Stomach smooth muscle (tissue), 2 donors: ENCODE measurements around the gene C17orf113.

ENCODE experiments used
- H3K27ac ChIP-seq: one replicate; pipeline ENCODE4 v1.7.0; 2013; ENCODE audit warnings: mild to moderate bottlenecking, low read length, inconsistent platforms
- H3K27me3 ChIP-seq, 2 donors: one replicate each; pipeline ENCODE4 v1.7.0; 2013; ENCODE audit warnings: low read length in 2 of 2; ENCODE audit not compliant: insufficient read depth in 2 of 2, control insufficient read depth in 1 of 2
- H3K36me3 ChIP-seq, 2 donors: one replicate each; pipeline ENCODE4 v1.7.0; 2013; ENCODE audit warnings: low read length in 2 of 2; ENCODE audit not compliant: control insufficient read depth in 2 of 2, insufficient read depth in 2 of 2
- H3K4me1 ChIP-seq: one replicate; pipeline ENCODE4 v1.7.0; 2013; ENCODE audit warnings: low read length; ENCODE audit not compliant: control insufficient read depth, insufficient read depth
- H3K4me3 ChIP-seq, 2 donors: one replicate each; pipeline ENCODE4 v1.7.0; 2013; ENCODE audit warnings: low read length in 2 of 2
- H3K9ac ChIP-seq, 2 donors: one replicate each; pipeline ENCODE4 v1.7.0; 2013; ENCODE audit warnings: low read length in 2 of 2, mild to moderate bottlenecking in 1 of 2
- H3K9me3 ChIP-seq, 2 donors: one replicate each; pipeline ENCODE4 v1.7.0; 2013; ENCODE audit warnings: low read length in 2 of 2; ENCODE audit not compliant: control insufficient read depth in 2 of 2
- donor health status: healthy.
- donor health status: Pancreatic carcinoma.

C17orf113 gene

DNA sequence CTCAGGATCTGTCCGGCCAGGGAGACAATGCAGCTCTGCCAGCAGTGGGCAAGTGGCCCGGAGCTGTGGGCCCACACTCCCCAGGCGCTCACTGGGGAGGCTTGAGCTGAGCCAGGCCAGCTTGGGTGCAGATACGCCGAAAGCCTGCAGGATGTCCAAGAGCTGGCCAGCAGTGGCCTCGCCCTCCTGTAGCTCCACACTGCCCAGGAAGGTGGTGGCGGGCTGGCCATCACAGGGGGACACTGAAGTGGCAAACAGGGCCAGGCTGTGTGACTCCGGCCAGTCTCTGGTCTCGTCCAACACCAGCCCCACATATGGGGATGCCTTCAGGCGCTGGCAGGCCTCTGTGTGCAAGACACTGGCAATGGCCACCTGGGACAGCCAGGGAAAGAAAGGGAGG lies 9.6 kb downstream of the C17orf113 start:
- Histone ChIP-seq H3K27me3 (peaks cover 5 to 13% of the 10 kb centered on the region in 2 donors), H3K36me3 (no peaks in the 10 kb centered on the region), H3K4me1 (peaks cover 4% of the 10 kb centered on the region), H3K9me3 (no peaks in the 10 kb centered on the region), H3K4me3 (no peak overlapping the region), H3K27ac (no peak overlapping the region), H3K9ac (no peak overlapping the region)

DNA sequence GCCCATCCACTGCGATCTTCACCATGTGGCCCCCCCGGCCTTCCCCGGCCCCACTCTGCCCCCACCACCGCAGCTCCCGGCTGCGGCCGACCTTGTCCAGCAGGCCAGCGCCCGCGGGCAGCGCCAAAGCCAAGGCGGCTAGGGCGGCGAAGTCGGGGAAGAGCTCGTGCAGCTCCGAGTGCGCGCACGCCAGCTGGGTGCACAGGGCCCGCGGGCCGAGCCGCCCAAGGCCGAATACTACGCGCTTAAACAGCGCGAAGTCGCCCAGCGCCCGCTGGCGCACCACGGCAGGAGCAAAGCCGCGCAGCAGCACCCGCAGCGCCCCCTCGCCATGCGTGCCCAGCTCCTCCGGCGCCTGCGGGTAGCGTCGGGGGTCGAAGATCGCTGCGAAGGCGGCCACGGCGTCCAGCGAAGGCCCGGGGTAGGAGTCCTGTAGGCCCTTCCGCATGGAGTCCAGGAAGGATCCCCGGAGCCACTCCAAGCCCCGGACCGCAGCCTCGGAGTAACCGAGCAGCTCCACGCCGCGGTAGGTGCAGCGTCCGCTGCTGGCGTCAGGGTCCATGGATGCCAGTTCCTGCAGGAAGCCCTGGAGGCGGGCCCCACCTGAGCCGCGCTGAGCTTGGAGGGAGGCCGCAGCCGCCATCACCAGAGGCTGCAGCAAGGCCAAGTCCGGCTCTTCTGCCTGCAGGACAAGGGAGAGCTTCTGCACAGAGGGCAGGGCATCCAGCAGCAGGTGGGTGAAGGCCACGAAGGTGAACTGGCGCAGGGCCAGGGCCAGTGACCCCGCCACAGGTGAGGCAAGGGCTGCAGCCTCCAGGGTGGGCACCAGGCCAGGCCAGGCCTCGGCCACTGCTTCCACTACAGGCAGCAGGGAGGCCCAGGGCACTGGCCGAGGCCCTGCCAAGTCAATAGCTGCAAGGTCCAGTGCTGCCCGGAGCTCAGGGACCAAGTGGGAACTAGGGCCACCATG lies 10.3 kb downstream of the C17orf113 start:
- H3K9me3 ChIP-seq: no peaks in the 10 kb centered on the region
- no peak overlapping the region for H3K9ac ChIP-seq
- no peaks in the 10 kb centered on the region for H3K36me3 ChIP-seq
- no peak overlapping the region for H3K4me3 ChIP-seq
- H3K27ac ChIP-seq: no peak overlapping the region
- peaks cover 4% of the 10 kb centered on the region for H3K4me1 ChIP-seq
- H3K27me3 ChIP-seq: peaks cover 5 to 13% of the 10 kb centered on the region in 2 donors

DNA sequence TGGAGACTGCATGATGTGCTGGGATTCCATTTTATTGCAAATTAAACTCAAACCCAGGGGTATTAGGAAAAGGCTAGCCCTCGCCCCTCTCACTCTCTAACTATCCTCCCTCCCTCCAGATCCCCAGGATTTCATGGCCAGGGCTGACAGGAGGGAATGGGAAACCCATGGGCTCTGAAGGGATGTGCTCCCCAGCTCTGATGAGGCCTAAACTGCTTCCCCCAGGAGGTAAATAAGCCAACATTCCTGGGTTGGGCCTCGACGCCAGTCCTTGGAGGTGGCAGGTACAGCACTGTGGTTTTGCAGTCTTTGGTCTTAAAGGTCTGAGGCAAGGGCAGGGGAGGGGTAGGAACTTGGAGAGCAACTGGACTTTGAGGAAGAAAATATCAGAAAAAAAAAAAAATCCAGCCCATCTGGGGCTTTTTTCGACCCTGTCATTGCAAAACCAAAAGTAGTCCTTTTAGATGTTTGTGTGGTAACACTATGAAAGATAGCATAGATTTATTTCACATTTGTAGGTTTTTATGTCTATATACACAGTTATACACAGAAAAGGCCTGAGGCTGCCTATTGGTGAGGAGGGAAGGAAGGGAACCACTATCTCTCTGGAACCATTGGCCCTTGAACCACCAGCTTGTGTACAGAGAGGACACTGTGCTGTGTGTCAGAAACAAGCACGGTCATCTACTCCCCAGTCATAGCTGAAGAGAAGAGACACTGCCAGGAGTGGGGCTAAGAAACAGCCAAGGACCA lies 12.0 kb downstream of the C17orf113 start:
- H3K27me3 ChIP-seq: peaks cover 5 to 13% of the 10 kb centered on the region in 2 donors

DNA sequence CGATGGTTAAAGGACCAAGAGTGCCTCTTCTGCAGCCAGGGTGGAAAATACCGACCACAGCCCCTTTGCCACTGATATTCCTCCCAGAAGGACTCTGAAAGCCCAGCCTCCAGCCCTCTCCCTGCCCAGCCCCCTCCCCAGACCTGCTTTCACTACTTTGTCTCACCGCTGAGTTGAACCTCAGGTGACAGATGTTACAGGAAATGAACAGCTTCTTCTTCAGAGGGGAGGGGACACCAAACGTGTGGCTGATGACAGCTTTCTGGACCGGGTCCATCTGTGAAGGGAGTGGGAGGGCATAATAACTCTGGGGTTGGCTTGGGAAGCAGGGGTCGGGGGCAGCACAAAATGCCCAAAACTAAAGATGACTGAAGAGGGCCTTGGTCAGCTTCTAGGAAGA lies 16.3 kb downstream of the C17orf113 start:
- no peaks in the 10 kb centered on the region for H3K9me3 ChIP-seq
- no peaks in the 10 kb centered on the region for H3K4me1 ChIP-seq
- H3K4me3 ChIP-seq: no peak overlapping the region
- no peaks in the 10 kb centered on the region for H3K36me3 ChIP-seq
- peaks cover 0 to 20% of the 10 kb centered on the region in 2 donors for H3K27me3 ChIP-seq
- no peak overlapping the region for H3K9ac ChIP-seq
- H3K27ac ChIP-seq: no peak overlapping the region

More for the DNA sequence above, 12.0 kb downstream of the C17orf113 start:
- no peak overlapping the region for H3K9ac ChIP-seq
- peaks cover 4% of the 10 kb centered on the region for H3K4me1 ChIP-seq
- H3K36me3 ChIP-seq: no peaks in the 10 kb centered on the region
- no peak overlapping the region for H3K4me3 ChIP-seq
- no peak overlapping the region for H3K27ac ChIP-seq
- H3K9me3 ChIP-seq: no peaks in the 10 kb centered on the region

DNA sequence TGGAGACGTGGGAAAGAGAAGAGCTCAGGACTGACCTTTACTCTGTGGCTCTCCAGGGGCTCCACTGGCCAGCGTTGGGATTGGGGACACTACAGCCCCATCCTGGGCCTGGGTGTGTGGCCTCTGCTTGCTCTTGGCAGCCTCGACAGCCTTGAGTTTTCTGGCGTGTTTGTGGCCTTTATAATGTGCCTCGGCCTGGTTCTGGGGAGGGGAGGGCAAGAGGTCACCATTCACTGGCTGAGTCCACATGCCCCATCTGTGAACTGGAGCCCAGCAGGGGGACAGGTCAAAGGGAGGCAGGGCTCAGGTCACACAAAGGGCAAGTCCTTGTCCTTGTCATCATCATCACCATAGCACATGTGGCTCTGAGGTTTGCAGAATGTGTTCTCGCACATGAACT lies 18.8 kb downstream of the C17orf113 start:
- no peaks in the 10 kb centered on the region for H3K36me3 ChIP-seq
- no peak overlapping the region for H3K9ac ChIP-seq
- peaks cover 15 to 21% of the 10 kb centered on the region in 2 donors for H3K27me3 ChIP-seq
- H3K4me1 ChIP-seq: peaks cover 2% of the 10 kb centered on the region
- no peak overlapping the region for H3K27ac ChIP-seq
- no peak overlapping the region for H3K4me3 ChIP-seq
- no peaks in the 10 kb centered on the region for H3K9me3 ChIP-seq

DNA sequence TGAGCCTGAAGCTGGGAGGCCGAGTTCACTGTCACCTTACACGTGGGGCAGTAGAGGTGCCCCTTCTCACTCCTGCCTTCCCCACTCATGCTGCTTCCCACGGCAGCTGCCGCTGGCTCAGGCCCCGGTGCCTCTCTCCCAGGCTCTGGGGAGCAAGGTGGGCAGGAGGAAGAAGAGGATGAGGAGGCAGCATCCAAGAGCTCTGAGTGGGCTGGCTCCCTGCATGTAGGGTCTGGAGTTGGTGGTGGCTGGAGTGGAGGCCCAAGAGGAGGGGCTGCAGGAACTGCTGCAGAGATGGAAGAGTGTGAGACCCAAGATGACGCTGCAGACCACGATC lies 21.6 kb downstream of the C17orf113 start:
- Histone ChIP-seq H3K27ac (no peak overlapping the region), H3K4me3 (no peak overlapping the region), H3K9me3 (no peaks in the 10 kb centered on the region), H3K27me3 (peaks cover 15 to 19% of the 10 kb centered on the region in 2 donors), H3K36me3 (peaks cover under 1 to 5% of the 10 kb centered on the region in 2 donors), H3K4me1 (peaks cover 10% of the 10 kb centered on the region), H3K9ac (no peak overlapping the region)

DNA sequence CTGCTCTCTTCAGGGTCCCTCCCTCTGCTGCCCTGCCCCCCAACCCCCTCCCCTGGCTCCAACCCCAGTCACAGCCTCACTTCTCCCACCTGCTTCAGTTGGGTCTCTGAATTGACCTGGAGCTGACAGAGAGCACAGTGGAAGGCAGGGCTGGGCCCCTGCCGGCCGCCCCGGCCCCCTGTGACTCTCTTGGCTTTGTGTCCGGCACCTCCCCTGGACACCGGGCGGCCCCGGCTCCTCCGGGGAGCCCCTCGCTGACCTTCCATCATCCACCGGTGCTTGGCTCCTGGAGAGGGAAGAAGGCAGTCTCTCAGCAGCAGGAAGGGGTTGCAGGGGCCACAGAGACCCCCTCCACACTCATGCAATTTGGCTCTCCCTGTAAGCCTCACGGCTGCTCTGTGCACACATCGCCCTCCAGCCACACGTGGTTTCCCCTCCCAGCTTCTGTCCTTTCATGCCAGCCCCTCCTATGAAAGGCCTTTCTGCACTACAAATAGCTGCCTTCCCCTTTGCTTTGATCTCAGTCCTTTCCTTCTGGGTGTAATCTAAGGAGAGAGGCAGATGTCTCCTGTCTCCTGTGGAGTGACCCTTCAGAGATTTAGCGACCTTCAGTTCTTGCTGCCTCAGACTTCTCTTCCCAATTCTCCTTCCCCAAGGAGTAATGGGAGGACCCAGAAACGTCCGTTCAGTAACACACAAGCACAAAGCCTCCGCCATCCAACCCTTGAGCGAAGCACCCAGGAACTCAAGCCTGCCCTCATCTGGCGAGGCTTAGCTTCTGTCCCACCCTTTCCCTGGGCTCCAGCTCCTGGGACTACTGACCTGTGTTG lies 22.2 kb downstream of the C17orf113 start:
- Histone ChIP-seq H3K27ac (no peak overlapping the region), H3K9me3 (no peaks in the 10 kb centered on the region)

DNA sequence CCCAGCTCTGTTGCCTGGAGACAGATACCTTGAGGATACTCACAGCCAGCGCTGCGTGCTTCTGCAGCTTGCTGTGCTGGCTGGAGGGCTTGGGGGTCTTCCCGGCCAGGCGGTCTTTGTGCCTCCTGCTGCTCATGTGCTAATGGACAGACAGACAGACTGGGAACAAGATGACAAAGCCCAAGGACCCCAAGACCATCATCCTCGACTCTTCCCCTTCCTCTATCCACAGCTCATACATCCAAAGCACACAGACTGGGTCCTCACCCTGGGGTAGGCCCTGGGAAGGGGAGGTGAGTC lies 22.9 kb downstream of the C17orf113 start:
- peaks cover 12 to 17% of the 10 kb centered on the region in 2 donors for H3K36me3 ChIP-seq
- no peak overlapping the region for H3K4me3 ChIP-seq
- H3K27me3 ChIP-seq: peaks cover 15 to 19% of the 10 kb centered on the region in 2 donors
- no peak overlapping the region for H3K27ac ChIP-seq
- no peaks in the 10 kb centered on the region for H3K9me3 ChIP-seq
- H3K9ac ChIP-seq: no peak overlapping the region
- peaks cover 10% of the 10 kb centered on the region for H3K4me1 ChIP-seq

More for the DNA sequence above, 22.2 kb downstream of the C17orf113 start:
- Histone ChIP-seq H3K36me3 (peaks cover 7 to 11% of the 10 kb centered on the region in 2 donors), H3K9ac (no peak overlapping the region), H3K4me3 (no peak overlapping the region), H3K4me1 (peaks cover 10% of the 10 kb centered on the region), H3K27me3 (peaks cover 15 to 19% of the 10 kb centered on the region in 2 donors)

DNA sequence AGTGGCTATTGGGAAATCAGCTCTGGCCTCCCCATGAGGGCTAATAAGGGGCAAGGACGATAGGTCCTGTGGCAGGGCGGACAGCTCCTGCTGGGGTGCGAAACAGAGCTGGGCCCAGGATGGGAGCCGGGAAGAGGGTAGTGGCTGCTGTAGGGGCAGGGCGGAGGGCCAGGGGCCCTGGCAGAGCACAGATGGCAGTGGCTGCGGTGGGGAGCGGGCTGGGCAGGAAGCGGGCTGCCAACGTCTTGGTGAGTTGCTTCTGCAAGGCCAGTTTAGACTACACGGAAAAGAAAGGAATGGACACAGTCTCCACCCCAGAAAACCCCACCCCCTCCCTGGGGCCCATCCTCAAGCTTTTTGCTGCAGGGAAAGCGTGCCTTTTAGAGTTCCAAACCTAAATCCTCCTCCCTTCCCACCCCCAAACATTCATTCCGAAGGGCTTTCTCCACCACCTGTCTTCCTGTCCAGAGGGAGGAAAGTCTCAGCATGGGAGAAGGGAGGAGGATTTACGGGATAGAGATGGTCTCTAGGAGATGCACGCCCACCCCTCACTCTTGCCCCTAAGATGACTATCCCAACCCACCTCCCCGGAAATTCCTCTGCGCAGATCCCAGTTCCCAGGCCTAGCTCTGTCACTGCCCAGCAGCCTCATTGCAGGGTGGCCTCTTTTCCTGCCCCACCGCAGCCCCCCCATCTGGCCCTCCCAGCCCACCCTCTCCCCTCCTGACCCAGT lies 23.4 kb downstream of the C17orf113 start:
- H3K4me1 ChIP-seq: peaks cover 10% of the 10 kb centered on the region
- no peak overlapping the region for H3K4me3 ChIP-seq
- H3K9me3 ChIP-seq: no peaks in the 10 kb centered on the region
- peaks cover 15 to 16% of the 10 kb centered on the region in 2 donors for H3K27me3 ChIP-seq
- no peak overlapping the region for H3K9ac ChIP-seq
- peaks cover 16 to 20% of the 10 kb centered on the region in 2 donors for H3K36me3 ChIP-seq
- no peak overlapping the region for H3K27ac ChIP-seq

DNA sequence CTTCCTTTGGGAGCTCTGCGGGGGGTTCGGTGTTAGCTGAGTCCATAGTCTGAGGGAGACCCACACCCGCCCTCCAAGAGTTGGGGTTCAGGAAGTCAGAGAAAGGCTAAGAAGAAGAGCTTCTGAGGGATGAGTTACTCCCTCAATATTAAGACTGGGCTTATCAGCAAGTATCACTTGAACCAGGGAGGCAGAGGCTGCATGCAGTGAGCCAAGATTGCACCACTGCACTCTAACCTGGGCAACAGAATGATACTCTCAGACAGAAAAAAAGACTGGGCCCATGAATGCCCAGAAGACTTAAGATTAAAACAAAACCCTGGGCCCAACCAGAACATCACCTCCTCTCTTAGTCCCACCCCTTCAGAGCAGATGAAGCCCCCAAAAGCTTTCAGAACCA lies 24.5 kb downstream of the C17orf113 start:
- Histone ChIP-seq H3K9ac (no peak overlapping the region), H3K27me3 (peaks cover 13 to 15% of the 10 kb centered on the region in 2 donors), H3K27ac (no peak overlapping the region), H3K9me3 (no peaks in the 10 kb centered on the region), H3K4me1 (peaks cover 16% of the 10 kb centered on the region), H3K4me3 (no peak overlapping the region), H3K36me3 (peaks cover 16 to 20% of the 10 kb centered on the region in 2 donors)
